HCT116 (cell line): ENCODE data around the gene ETF1. TPM values are rescaled to one million over a fixed set of nuclear protein-coding genes. Genes with fewer than 3 reads are reported as not detected.
A peak's percentile ranks its signal among the peaks of the same experiment; 100 is the strongest.

Source experiments
- ATAC-seq: fragments of 200-7000 bp; cut with Tn5 transposase; 2 replicates; pipeline ENCODE4 v1.9.1; 2020; ENCODE audit warnings: mild to moderate bottlenecking, moderate library complexity
- BruUV-seq: library from RNA; stranded (reverse); fragments of 400-500 nt; replicated peaks from 2 replicates; lab custom pipeline; 2021; lab: Mats Ljungman, UMichigan
- CTCF ChIA-PET: fragments of 300-600 bp; sonication (Branson Sonifier 250); formaldehyde crosslinking; loops from one replicate; lab custom pipeline; 2021; ENCODE audit warnings: antibody characterized with exemption; lab: Charles Lee
- POLR2A ChIA-PET: fragments of 300-600, 350-600 bp; sonication (Branson Sonifier 250); formaldehyde crosslinking; loops from one replicate; lab custom pipeline; 2021; ENCODE audit warnings: antibody characterized with exemption; lab: Charles Lee
- RAD21 ChIA-PET, 2 experiments: fragments of 300-600 bp; sonication (Branson Sonifier 250); formaldehyde crosslinking; loops; one replicate each; lab custom pipeline; 2023; ENCODE audit warnings: low total read pairs in 2 of 2; ENCODE audit not compliant: uncharacterized antibody in 2 of 2, unreplicated experiment in 2 of 2, low non-redundant PET in 1 of 2; lab: Charles Lee
- DNase-seq: peaks from one replicate; pipeline ENCODE4 v3.0.0-alpha.2; 2010; ENCODE audit warnings: low read depth, low spot score
- H2AFZ ChIP-seq: fragments of 200-600 bp; shearing (Covaris generic), sonication (generic); 2 replicates; pipeline ENCODE4 v1.6.1; 2017; ENCODE audit warnings: low read depth, mixed run types, mixed read lengths, antibody characterized with exemption, low read length; ENCODE audit not compliant: poor library complexity, severe bottlenecking
- H3K27ac ChIP-seq: 2 replicates; pipeline ENCODE4 v1.5.1; 2012; ENCODE audit warnings: low read depth, low read length
- H3K27me3 ChIP-seq: fragments of 200-600 bp; sonication (generic); 2 replicates; pipeline ENCODE4 v1.6.1; 2016; ENCODE audit warnings: mixed run types, low read length, mixed read lengths; ENCODE audit not compliant: insufficient read depth
- H3K36me3 ChIP-seq, 2 experiments: fragments of 200-500 bp in 1 of 2; fragments of 200-600 bp in 1 of 2; sonication (Bioruptor generic) in 1 of 2; sonication (generic) in 1 of 2; 2 replicates each; pipeline versions ENCODE4 v1.5.1 to v1.6.1; 2014 to 2016; ENCODE audit warnings: low read length in 2 of 2, inconsistent platforms in 1 of 2, mixed read lengths in 1 of 2, mixed run types in 1 of 2; ENCODE audit not compliant: insufficient read depth in 2 of 2, control insufficient read depth in 1 of 2
- H3K4me1 ChIP-seq, 2 experiments: fragments of 200-600 bp in 1 of 2; sonication (generic) in 1 of 2; 2 replicates each; pipeline versions ENCODE4 v1.5.1 to v1.6.1; 2012 to 2017; ENCODE audit warnings: low read length in 2 of 2, inconsistent platforms in 1 of 2, mild to moderate bottlenecking in 1 of 2, mixed read lengths in 1 of 2, mixed run types in 1 of 2, moderate library complexity in 1 of 2; ENCODE audit not compliant: insufficient read depth in 2 of 2, control insufficient read depth in 1 of 2
- H3K4me2 ChIP-seq: fragments of 200-600 bp; sonication (generic); 2 replicates; pipeline ENCODE4 v1.6.1; 2017; ENCODE audit warnings: mixed run types, low read length, mixed read lengths
- H3K4me3 ChIP-seq, 2 experiments: fragments of 200-600 bp in 1 of 2; sonication (generic) in 1 of 2; replicated peaks in 1 of 2; 2 replicates each; pipeline ENCODE4 v1.5.1; 2011 to 2016; ENCODE audit warnings: low read length in 2 of 2, control low read depth in 1 of 2, low read depth in 1 of 2, mild to moderate bottlenecking in 1 of 2, mixed read lengths in 1 of 2, mixed run types in 1 of 2
- H3K79me2 ChIP-seq: fragments of 200-600 bp; sonication (generic); 2 replicates; pipeline ENCODE4 v1.6.1; 2017; ENCODE audit warnings: mild to moderate bottlenecking, mixed run types, low read length, moderate library complexity, mixed read lengths; ENCODE audit not compliant: insufficient read depth
- H3K9ac ChIP-seq: fragments of 200-600 bp; sonication (generic); 2 replicates; pipeline ENCODE4 v1.6.1; 2016; ENCODE audit warnings: low read length, mixed read lengths
- H3K9me2 ChIP-seq: fragments of 200-600 bp; sonication (generic), shearing (Covaris generic); 2 replicates; pipeline ENCODE4 v1.6.1; 2017; ENCODE audit warnings: mixed run types, mild to moderate bottlenecking, moderate library complexity; ENCODE audit not compliant: insufficient read depth
- H3K9me3 ChIP-seq, 2 experiments: fragments of 200-500 bp in 1 of 2; fragments of 200-600 bp in 1 of 2; sonication (Bioruptor generic) in 1 of 2; sonication (generic) in 1 of 2; 2 replicates each; pipeline ENCODE4 v1.6.1; 2014 to 2017; ENCODE audit warnings: low read length in 2 of 2, mixed read lengths in 2 of 2, inconsistent platforms in 1 of 2, low read depth in 1 of 2, mild to moderate bottlenecking in 1 of 2, mixed run types in 1 of 2, moderate library complexity in 1 of 2; ENCODE audit not compliant: control insufficient read depth in 1 of 2, insufficient read depth in 1 of 2
- H4K20me1 ChIP-seq: fragments of 200-600 bp; sonication (generic), shearing (Covaris generic); 2 replicates; pipeline ENCODE4 v1.6.1; 2017; ENCODE audit warnings: mixed run types, mild to moderate bottlenecking, moderate library complexity; ENCODE audit not compliant: insufficient read depth
- CBX3 ChIP-seq: IDR thresholded peaks from 2 replicates; pipeline ENCODE4 v1.6.1; 2012; ENCODE audit warnings: low read depth
- CEBPB ChIP-seq: IDR thresholded peaks from 2 replicates; pipeline ENCODE4 v1.6.1; 2012; ENCODE audit warnings: low read depth
- ELF1 ChIP-seq: IDR thresholded peaks from 2 replicates; pipeline ENCODE4 v1.6.1; 2012; ENCODE audit warnings: low read depth, borderline replicate concordance
- EZH2 ChIP-seq: fragments of 200-600 bp; sonication (generic); IDR thresholded peaks from 2 replicates; pipeline ENCODE4 v1.6.1; 2017; ENCODE audit warnings: antibody characterized with exemption, mixed run types
- EZH2phosphoT487 ChIP-seq: fragments of 200-600 bp; IDR thresholded peaks from 2 replicates; pipeline ENCODE4 v1.6.1; 2018; ENCODE audit warnings: antibody characterized with exemption, borderline replicate concordance
- FOSL1 ChIP-seq: IDR thresholded peaks from 2 replicates; pipeline ENCODE4 v1.6.1; 2012; ENCODE audit warnings: low read depth
- MAX ChIP-seq: IDR thresholded peaks from 2 replicates; pipeline ENCODE4 v1.6.1; 2012
- POLR2AphosphoS5 ChIP-seq: IDR thresholded peaks from 2 replicates; pipeline ENCODE4 v1.6.1; 2011; ENCODE audit warnings: mild to moderate bottlenecking, low read depth, low read length, moderate library complexity
- RAD21 ChIP-seq: IDR thresholded peaks from 2 replicates; pipeline ENCODE4 v1.6.1; 2012; ENCODE audit warnings: low read depth, mild to moderate bottlenecking
- SIN3A ChIP-seq: IDR thresholded peaks from 2 replicates; pipeline ENCODE4 v1.6.1; 2012; ENCODE audit warnings: low read depth
- ZFX ChIP-seq: fragments of 450-650 bp; IDR thresholded peaks from 2 replicates; pipeline ENCODE4 v1.6.1; 2017
- ZNF274 ChIP-seq: fragments of 200-500 bp; sonication (Bioruptor generic); IDR thresholded peaks from 2 replicates; pipeline ENCODE4 v1.6.1; 2014; ENCODE audit warnings: mild to moderate bottlenecking, low read depth, low read length, inconsistent platforms
- intact Hi-C: fragments of 100-400 bp; cut with micrococcal nuclease; formaldehyde crosslinking; loops from 2 replicates; pipeline ENCODE4 v1.10.0; 2022
- total RNA-seq: library from RNA; stranded (reverse); gene quantifications from one replicate; pipeline ENCODE4 v1.2.1, GENCODE V29; 2021; ENCODE audit not compliant: unreplicated experiment
- TF ChIP-seq, protein P1 (sequence below): IDR thresholded peaks from 2 replicates; pipeline ENCODE4 v1.6.1; 2012
- TF ChIP-seq, protein P2 (sequence below), 3 experiments: fragments of 200-600 bp in 1 of 3; sonication (generic) in 1 of 3; IDR thresholded peaks in 2 of 3; conservative IDR thresholded peaks in 1 of 3; 2 replicates each; pipeline ENCODE4 v1.5.1; 2012 to 2017; ENCODE audit warnings: low read depth in 2 of 3, low read length in 2 of 3, antibody characterized with exemption in 1 of 3, borderline replicate concordance in 1 of 3, control low read depth in 1 of 3, mild to moderate bottlenecking in 1 of 3, mixed read lengths in 1 of 3, mixed run types in 1 of 3, moderate library complexity in 1 of 3; ENCODE audit not compliant: insufficient read depth in 1 of 3

The ETF1 gene
- total RNA-seq, 1 experiment from 2014 or later, result 178 TPM

DNA sequence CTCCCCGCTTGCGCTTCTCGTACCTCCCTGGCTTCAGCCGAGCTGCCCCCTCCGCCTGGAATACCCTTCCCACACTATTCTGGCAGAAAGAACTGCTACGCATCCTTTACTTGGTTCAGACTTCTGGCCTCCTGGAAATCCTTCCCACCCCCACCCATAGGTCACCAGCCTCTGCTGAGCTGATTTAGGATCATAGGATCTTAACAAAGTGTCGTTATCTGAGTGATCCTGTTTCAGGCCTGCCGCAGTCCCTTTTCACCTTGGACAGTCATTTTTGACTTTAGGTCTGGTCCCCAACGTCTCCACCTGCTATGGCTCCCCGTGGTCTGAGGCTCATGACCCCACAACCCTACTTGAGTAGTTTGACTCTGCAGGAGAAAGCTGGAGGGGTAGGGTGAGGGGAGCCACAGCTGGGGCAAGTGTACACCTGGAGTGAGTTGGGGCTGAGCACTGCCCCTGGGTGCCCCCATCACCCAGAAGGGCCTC is 50.4 kb downstream of the ETF1 start:
- Histone ChIP-seq H3K27me3 (no peaks in the 10 kb centered on the region), H2AFZ (no peak overlapping the region), H3K27ac (peak overlapping the region; percentile 58; the same call in 1 of the 2 replicates), H3K4me3 (peak overlapping the region; percentile 54 to 56), H3K9me3 (no peaks in the 10 kb centered on the region), H3K4me1 (peaks cover 20 to 45% of the 10 kb centered on the region in 2 experiments), H3K79me2 (no peaks in the 10 kb centered on the region), H3K9me2 (no peaks in the 10 kb centered on the region), H3K36me3 (no peaks in the 10 kb centered on the region), H4K20me1 (no peaks in the 10 kb centered on the region), H3K4me2 (peak overlapping the region; percentile 77), H3K9ac (peak overlapping the region; percentile 64)
- ChIA-PET CTCF (no interaction called here), RAD21 (interaction anchor here in 1 of 2 experiments (0.6 kb wide), 2 partner anchors 17 to 313 kb away, joined by 3 to 4 read pairs; no protein-coding TSS in a partner anchor), POLR2A (interaction anchor here (0.7 to 1.1 kb wide), 2 partner anchors 20 to 27 kb away, joined by 5 to 7 read pairs; partner anchors contain the start of gene EGR1)
- no peak for DNase-seq
- TF ChIP-seq EZH2 (no peak), POLR2AphosphoS5 (no peak), SIN3A (no peak), CBX3 (no peak), FOSL1 (no peak), ZFX (no peak), MAX (no peak), RAD21 (no peak), CEBPB (no peak), ZNF274 (no peak), ELF1 (no peak), EZH2phosphoT487 (no peak)
- TF ChIP-seq, protein P1, sequence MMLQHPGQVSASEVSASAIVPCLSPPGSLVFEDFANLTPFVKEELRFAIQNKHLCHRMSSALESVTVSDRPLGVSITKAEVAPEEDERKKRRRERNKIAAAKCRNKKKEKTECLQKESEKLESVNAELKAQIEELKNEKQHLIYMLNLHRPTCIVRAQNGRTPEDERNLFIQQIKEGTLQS, result no peak
- TF ChIP-seq, protein P2, sequence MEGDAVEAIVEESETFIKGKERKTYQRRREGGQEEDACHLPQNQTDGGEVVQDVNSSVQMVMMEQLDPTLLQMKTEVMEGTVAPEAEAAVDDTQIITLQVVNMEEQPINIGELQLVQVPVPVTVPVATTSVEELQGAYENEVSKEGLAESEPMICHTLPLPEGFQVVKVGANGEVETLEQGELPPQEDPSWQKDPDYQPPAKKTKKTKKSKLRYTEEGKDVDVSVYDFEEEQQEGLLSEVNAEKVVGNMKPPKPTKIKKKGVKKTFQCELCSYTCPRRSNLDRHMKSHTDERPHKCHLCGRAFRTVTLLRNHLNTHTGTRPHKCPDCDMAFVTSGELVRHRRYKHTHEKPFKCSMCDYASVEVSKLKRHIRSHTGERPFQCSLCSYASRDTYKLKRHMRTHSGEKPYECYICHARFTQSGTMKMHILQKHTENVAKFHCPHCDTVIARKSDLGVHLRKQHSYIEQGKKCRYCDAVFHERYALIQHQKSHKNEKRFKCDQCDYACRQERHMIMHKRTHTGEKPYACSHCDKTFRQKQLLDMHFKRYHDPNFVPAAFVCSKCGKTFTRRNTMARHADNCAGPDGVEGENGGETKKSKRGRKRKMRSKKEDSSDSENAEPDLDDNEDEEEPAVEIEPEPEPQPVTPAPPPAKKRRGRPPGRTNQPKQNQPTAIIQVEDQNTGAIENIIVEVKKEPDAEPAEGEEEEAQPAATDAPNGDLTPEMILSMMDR (IDR thresholded peaks at IDR 0.05 in 2 of 3, conservative IDR thresholded peaks at IDR 0.05 in 1 of 3; ENCODE audit: borderline replicate concordance in 1 of 3, insufficient read depth in 1 of 3, low read depth in 2 of 3, low read length in 2 of 3), result no peak
- ATAC-seq, result no peak
- intact Hi-C loops, result no loop called here
- no TSS peak for BruUV-seq
